22Rv1 (cell line): ENCODE results near the gene TEN1.

ENCODE experiments used
- ZFX ChIP-seq: fragments of 450-650 bp; IDR thresholded peaks from 2 replicates; pipeline ENCODE4 v1.6.1; 2017; ENCODE audit warnings: antibody characterized with exemption, borderline replicate concordance
- TF ChIP-seq, protein P1 (sequence below): fragments of 450-650 bp; IDR thresholded peaks from 2 replicates; pipeline ENCODE4 v1.5.1; 2017; ENCODE audit warnings: mild to moderate bottlenecking

GRCh38 chr17:76000016-76000754 lies 21.1 kb downstream of the TEN1 start:
- TF ChIP-seq, protein P1, sequence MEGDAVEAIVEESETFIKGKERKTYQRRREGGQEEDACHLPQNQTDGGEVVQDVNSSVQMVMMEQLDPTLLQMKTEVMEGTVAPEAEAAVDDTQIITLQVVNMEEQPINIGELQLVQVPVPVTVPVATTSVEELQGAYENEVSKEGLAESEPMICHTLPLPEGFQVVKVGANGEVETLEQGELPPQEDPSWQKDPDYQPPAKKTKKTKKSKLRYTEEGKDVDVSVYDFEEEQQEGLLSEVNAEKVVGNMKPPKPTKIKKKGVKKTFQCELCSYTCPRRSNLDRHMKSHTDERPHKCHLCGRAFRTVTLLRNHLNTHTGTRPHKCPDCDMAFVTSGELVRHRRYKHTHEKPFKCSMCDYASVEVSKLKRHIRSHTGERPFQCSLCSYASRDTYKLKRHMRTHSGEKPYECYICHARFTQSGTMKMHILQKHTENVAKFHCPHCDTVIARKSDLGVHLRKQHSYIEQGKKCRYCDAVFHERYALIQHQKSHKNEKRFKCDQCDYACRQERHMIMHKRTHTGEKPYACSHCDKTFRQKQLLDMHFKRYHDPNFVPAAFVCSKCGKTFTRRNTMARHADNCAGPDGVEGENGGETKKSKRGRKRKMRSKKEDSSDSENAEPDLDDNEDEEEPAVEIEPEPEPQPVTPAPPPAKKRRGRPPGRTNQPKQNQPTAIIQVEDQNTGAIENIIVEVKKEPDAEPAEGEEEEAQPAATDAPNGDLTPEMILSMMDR: peak; percentile 97
- no peak for TF ChIP-seq ZFX
